T-helper 9 cell (primary cell): Measurements from ENCODE around the gene RAD50.
"Not testable (repeated sequence)": the region's sequence is repeated elsewhere in the genome, so short reads cannot be mapped to it uniquely, and the experiment has no call there.

Source experiments
- DNase-seq: peaks from one replicate; pipeline ENCODE4 v3.0.0-alpha.2; 2020

The RAD50 gene

DNA sequence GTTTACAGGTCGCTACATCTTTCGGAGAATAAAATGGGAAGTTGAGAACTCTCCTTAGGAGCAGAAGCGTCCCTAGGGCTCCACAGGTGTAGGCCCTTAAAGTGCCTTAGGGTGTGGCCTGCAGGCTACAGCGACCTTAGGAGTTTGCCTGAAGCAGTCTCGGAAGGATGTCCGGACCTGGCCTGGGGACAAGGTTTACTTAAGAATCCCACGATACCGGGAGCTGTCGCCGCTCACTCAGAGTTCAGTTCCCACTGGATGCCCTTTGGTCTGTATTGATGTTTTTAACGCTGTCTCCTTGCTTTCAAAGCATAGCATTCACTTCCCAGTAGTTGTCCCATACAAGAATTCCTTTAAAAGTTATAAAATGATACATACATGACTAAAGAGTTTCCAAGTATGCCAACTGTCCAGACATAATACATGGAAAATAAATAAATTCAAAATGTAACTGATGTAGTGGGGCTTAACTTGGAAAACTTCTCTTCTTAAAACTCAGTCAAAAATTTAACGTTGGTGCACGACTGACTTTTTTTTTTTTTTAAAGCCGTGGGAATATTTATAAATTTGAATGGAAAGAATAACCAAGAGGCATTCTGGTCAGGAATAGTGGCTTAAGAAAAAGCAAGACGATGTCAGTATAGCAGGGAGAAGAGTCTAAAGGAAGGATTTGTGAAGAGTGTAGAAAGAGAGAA is 848 bp downstream of the RAD50 start:
- no peak for DNase-seq

DNA sequence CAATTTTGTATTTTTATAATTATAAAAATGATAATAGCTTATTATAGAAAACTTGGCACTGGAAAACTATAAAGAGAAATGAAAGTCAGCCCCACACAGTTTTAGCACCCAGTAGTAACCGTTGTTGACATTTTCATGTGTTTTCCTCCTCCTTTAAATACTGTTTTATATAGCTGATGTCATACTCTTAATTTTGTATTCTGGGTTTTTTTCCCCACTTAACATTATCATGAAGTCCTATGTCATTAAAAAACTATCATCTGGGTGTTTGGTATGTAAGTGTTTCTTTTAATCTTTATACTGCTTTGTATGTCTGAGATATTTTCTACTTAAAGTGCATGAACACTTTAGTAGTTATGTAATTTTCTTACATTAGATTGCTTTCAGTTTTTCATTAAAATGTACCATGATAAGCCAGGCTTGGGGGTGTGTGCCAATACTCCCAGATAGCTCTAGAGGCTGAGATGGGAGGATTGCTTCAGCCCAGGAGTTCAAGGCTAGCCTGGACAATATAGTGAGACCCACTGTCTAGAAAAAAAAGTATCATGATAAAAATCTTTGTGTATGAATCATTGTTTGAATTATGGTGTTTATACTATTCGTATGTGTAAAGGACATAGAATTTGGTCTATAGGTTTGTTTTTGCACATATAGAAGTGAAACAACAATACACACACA is 2.7 kb downstream of the RAD50 start:
- no peak for DNase-seq

DNA sequence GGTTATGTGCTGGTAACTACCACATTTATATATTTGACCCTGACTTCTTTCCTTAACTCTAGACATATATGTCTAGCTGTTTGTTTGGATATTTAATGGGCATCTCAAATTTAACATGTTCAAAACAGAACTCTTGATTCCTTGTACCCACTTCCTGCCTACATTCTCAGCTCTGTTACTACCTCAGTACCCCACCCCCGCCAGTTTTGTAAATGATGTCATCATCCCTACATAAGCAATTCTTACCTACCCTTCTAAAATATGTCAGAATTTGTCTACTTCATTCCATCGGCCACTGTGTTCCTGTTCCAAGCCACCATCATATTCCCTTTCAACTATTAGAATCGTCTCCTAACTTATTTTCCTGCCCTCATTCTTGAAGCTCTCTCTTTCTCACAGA is 4.8 kb downstream of the RAD50 start:
- DNase-seq: no peak

DNA sequence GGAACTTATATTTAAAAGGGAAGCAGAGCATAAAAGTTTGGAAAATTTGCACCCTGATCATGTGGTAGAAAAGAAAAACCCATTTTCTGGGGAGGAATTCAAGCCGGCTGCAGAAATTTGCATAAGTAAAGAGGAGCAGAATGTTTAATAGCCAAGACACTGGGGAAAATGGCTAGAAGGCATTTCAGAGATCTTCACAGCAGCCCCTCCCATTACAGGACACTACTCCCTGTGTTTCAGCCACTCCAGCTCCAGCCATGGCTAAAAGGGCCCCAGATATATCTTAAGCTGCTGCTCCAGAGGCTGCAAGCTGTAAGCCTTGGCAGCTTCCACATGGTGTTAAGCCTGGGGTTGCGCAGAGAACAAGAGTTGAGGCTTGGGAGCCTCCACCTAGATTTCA is 7.8 kb downstream of the RAD50 start:
- DNase-seq: not testable (repeated sequence)

DNA sequence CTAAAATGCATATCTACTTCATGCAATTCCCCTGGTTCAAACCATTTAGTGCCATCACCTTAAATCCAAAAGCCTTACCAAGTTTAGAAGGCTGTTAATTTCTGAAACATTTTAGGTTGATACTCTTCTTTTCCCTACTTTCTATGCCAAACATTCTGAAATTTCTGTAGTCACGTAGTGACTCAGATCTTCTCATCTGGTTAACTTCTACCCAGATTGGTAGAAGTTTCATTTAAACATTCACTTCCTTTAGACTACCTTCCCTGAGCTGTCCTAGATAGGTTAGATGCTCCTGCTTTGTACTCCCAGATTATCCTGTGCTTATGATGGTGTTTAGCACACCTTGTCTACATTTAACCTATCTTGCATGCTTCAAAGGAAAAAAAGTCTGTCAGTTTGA is 9.9 kb downstream of the RAD50 start:
- no peak for DNase-seq

DNA sequence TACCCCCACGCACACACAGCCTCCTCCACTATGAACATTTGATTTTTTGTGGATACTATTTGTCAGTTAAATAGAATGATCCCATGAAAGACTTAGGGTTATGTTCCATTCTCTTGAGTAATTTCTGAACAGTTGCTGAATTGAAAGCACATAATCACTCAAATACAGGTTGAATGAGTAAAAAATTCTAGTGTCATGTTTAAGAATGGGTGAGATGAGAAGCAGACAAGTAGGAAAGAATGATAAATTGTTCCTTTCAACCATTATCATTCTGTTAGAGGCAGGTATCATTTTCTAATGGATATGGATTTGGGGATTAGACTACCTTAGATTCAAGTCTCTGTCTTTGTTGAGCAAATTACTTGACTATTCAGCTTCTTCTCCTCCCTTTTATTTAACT is 19.3 kb downstream of the RAD50 start:
- no peak for DNase-seq

DNA sequence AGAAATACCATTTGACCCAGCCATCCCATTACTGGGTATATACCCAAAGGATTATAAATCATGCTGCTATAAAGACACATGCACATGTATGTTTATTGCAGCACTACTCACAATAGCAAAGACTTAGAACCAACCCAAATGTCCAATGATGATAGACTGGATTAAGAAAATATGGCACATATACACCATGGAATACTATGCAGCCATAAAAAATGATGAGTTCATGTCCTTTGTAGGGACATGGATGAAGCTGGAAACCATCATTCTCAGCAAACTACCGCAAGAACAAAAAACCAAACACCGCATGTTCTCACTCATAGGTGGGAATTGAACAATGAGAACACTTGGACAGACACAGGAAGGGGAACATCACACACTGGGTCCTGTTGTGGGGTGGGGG is 27.8 kb downstream of the RAD50 start:
- not testable (repeated sequence) for DNase-seq

DNA sequence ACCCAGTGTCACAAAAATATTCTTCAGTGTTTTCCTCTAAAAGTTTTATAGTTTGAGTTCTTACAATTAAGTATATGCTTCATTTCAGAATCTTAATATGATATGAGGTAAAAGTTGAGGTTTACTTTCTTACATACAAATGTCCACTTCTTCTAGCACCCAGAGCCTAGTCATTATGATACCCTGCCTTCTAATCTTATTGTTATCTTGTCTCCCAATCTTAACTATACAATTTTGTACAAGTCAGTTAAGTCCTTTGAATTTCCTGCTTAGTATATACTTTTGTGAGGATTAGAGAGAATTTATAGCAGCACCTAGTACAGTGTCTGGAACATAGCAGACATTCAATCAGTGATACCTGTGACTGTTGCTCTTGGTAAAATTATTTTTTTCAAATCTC is 29.3 kb downstream of the RAD50 start:
- DNase-seq: no peak

DNA sequence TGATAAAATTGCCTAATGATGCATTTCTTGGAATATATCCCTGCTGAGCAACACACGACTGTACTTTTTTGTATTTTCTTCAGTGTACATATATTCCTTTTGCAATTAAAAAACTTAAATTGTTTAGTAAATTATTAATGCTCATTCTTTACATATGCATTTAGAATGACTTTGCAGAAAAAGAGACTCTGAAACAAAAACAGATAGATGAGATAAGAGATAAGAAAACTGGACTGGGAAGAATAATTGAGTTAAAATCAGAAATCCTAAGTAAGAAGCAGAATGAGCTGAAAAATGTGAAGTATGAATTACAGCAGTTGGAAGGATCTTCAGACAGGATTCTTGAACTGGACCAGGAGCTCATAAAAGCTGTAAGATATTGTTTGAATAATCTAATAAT is 32.7 kb downstream of the RAD50 start:
- DNase-seq: no peak

DNA sequence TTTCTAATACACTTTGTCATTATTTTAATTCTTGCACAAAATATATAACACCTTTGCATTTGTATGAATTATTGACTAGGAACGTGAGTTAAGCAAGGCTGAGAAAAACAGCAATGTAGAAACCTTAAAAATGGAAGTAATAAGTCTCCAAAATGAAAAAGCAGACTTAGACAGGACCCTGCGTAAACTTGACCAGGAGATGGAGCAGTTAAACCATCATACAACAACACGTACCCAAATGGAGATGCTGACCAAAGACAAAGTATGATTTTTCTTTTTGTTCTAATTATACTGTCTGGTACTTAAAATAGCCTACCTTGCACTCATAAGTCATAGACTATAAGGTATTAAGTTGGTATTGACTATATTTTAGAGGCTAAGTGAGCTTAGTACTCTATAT is 34.4 kb downstream of the RAD50 start:
- no peak for DNase-seq

DNA sequence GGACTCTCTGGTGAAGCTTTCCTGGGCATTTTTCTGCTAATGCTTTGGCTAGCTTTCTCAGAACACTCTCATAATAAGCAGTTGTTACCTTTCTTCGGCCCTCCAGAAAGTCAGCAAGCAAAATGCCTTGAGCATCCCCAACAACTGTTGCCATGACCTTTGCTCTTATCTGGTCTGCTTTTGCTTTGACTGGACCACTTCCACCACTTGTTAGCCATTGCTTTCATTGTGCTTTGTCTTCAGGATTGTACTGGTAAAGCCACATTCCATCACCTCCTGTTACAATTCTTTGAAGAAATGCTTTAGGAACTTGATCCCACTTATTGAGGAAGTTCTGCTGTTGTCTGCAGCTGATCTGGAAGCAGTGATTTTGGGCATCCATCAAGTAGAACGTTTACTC is 35.7 kb downstream of the RAD50 start:
- DNase-seq: no peak

DNA sequence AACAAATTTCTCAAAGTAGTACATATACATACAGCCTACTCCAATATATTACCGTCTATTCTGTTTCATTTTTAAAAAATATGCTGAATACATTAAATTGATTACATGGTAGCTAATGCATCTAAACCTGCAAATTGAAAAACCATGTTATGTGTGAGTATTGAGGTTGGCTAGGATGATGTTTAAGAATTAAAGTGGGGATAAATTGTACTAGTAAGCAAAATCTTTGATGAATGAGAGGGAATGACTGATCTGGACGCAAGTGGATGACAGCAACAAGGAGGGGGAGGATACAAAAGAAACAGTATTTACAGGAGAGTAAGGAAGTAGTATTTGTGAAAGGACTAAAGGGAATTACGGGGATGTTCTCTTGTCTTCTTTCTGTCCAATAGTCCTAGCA is 37.4 kb downstream of the RAD50 start:
- no peak for DNase-seq

DNA sequence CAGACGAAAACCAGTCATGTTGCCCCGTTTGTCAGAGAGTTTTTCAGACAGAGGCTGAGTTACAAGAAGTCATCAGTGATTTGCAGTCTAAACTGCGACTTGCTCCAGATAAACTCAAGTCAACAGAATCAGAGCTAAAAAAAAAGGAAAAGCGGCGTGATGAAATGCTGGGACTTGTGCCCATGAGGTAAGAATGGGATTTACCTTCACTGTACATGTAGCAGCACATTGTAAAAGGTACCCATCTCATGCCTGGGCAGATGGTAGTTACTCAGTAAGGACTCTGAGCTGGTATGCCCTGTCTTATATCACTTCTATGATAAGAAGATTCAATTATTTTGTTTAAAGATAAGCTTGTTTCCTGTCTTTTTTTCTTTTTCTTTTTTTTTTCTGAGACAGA is 38.8 kb downstream of the RAD50 start:
- DNase-seq: no peak

DNA sequence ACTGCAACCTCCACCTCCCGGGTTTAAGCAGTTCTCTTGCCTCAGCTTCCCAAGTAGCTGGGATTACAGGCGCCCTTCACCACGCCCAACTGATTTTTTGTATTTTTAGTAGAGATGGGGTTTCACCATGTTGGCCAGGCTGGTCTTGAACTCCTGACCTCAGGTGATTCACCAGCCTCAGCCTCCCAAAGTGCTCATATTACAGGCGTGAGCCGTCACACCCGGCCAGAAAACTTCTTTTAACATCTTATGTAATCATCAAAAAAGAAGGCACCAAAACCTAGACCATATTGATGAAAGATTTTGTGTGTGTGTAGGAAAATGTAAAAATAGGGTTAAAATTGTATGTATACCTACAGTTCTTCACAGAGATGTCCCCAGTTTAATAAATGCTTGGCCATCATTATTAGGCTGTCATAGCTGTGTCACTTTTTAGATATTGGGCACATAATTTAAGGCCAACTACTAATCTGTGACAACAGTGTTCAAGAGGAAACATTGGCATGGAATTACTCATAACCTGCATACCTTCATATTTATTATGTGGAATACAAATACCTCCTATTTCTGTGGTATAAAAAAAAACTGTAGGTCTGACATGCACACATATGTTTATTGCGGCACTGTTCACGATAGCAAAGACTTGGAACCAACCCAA is 44.4 kb downstream of the RAD50 start:
- DNase-seq: no peak

DNA sequence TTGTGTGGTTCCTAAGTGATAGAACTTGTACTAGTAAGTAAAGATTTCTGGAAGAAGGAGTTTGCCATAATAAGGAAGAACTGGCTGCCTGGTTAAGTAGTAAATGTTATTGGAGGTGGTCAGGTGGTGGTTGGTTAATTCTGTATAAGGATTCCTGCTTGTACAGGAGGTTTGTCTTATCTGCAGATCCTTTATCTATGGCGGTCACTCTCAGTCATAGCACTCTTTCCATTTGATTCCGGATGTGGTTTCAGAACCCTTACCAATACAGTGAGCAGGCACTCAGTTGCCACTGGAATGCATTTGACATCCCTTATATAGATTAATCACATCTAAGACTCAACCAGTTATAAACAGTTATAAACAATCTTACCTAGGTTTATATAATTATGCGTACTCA is 50.3 kb downstream of the RAD50 start:
- DNase-seq: no peak

DNA sequence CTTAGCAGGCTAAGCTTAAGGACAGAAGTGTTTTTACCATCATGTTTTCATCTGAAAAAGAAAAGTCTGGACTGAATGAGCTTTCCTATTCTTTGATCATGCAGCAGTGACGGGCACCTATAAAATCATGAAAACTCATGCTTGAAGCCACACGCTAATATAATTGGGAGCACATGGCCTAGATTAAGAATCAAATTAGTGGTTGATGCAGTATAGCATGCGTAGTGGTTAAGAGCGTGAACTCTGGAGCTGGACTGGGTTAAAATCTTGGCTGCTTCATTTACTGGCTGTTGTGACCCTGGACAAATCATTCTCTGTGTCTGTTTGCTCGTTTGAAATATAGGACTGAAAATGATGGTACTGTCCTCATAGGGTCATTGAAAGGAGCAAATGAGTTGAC is 51.3 kb downstream of the RAD50 start:
- no peak for DNase-seq

DNA sequence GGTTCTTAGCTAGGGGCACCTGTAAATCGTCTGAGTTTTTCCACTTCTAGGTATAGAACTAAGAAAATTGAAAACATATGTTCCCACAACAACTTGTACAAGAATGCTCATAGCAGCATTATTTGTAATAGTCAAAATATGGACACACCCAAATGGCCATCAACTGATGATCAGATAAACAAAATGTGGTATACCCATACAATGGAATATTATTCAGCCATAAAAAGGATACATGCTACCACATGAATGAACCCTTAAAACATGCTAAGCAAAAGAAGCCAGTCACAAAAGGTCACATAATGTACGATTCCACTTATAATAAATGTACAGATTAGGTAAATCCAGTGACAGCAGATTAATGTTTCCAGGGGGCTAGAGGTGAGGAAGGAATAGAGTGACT is 55.2 kb downstream of the RAD50 start:
- DNase-seq: no peak

DNA sequence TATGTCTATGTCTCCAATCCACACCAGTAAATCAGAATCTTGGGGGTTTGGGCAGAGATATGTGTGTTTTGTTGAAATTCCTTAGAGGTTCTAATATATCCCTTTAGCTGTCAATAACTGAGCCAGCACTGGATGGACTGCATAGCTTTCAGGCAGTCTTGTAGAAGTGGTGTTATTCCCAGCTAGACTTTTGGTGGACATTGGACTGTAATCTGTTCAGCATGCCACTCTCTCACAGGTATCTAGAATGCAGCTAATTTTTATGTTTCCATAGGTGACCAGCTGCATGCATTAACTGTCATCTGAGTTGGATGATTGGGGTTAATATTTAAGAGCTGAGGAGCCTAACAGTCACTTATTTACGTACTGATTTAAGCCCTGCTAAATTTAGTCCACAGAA is 56.1 kb downstream of the RAD50 start:
- no peak for DNase-seq

DNA sequence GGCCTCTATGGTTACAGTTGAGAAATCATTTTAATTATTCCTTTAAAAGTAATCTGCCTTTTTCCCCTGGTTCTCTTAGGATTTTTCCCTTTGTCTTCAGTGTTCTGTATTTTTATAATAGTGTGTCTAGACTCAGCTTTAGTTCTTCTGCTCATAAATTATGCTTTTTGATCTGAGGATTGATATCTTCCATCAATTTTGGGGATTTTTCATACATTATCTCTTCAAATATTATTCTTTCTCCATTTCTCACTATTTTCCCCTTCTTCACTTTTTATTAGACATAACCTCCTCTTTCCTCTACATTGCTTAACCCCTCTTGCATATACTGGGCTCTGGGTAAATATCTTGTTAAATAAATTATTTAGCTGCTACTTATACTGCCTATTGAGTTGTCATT is 64.9 kb downstream of the RAD50 start:
- DNase-seq: no peak

DNA sequence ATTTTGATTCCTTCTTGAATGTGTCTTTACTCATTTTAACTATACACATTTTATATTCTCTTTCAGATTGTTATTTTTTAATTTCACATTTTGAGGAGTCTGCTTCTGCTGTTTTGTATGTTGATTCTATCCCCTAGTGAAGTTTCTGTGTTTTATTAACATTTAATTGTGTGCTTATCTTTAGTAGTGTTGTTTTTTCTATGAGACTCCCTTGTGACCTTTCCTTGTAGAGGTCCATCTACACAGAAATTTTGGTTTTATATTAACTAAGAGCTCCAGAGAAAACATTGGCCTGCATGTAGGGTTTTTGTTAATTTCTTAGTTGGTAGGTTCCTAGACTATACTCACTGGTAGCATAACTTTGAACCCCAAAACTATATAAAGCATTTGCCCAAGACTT is 65.8 kb downstream of the RAD50 start:
- no peak for DNase-seq

DNA sequence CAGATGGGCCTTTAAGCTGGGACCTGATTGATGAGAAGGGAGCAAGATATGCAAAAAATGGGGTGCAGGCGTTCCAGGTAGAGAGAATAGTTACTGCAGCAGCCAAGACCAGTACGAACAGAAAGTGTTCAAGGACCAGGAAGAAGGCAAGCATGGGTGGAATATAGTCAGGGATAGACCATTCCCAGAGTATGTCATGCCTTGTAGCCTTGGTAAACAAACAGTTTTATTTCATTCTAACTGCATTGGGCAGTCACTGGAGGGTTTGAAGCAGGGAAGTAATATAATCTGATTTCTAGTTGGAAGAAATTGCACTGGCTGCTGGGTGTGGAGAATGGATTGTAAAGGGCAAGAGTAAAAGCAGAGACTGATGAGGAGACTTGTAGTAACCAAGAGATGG is 70.7 kb downstream of the RAD50 start:
- no peak for DNase-seq

DNA sequence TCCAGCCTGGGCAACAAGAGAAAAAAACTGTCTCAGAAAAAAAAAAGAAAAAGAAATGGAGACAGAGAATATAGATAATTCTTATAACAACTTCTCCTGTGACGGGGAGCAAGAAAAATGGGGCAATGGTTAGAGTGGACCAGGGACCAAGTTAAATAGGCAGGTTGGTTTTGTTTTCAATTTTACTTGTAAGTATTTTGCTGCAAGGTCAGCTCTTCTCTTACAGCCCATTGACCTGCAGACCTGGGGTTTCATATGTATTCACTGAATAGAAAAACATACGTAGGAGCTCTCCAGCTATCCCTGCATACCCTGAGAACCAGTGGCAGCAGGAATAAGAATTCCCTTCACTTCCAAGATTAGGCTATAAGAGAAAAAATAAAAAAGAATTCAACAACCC is 72.0 kb downstream of the RAD50 start:
- no peak for DNase-seq

DNA sequence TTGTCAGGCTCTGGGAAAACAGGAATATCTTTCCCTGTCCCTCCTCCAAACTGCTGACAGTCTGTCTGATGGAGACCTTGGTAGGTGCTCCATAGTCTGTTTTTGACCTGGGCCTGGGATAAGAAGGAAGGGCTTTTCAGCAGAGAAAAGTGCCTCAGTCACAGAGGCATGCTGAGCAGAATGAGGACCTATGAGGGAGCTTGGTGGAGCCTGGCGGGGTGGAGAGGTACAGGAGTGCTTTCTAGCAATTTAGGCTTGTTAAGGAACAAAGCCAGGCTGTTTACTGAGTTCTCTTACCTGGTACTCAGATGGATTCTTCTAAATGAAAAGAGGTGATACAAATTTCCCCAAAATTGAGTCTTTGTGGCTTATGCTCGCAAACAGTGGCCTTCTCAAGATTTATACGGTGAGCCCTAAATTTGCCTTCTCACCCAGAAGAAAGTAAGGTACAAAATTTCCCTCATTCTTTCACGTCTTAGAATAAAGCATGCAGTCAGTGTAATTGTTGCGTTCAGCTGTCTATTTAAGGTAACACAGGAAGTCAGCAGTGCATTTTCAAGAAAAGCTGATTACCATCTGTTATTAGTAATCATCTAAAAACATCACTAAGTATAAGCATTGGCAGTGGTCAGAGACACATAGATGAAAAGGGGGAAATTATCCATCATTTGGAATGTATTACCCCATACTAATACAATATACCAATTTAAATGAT is 72.6 kb downstream of the RAD50 start:
- DNase-seq: no peak

DNA sequence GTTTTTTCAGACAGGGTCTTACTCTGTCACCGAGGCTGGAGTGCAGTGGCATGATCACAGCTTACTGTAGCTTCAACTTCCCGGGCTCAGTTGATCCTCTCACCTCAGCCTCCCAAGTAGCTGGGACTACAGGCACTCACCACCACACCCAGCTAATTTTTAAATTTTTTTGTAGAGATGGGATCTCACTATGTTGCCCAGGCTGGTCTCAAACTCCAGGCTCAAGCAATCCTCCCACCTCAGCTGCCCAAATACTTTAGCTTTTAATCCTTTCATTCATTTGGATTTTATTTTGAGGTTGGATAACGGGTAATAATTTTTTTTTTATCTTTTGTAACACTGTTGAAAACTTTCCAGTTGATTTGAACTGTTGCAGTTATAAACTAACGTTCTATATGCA is 76.8 kb downstream of the RAD50 start:
- DNase-seq: not testable (repeated sequence)
